H1 (cell line): ENCODE results near the gene TBPL2. TPM values are rescaled to one million over a fixed set of nuclear protein-coding genes. Genes with fewer than 3 reads are reported as not detected.

Experiments
- CTCF ChIA-PET: fragments of 300-600 bp; sonication (Branson Sonifier 250); formaldehyde crosslinking; loops from one replicate; lab custom pipeline; 2021; ENCODE audit not compliant: partially characterized antibody; lab: Charles Lee
- POLR2A ChIA-PET: fragments of 300-600 bp; sonication (Branson Sonifier 250); formaldehyde crosslinking; loops from one replicate; lab custom pipeline; 2021; ENCODE audit warnings: inconsistent platforms; ENCODE audit not compliant: partially characterized antibody; lab: Charles Lee
- DNase-seq, 2 experiments: peaks; one replicate each; pipeline versions ENCODE4 v3.0.0 to v3.0.0-alpha.2; 2010 to 2022; ENCODE audit warnings: low spot score in 2 of 2, low read depth in 1 of 2, mixed read lengths in 1 of 2
- FAIRE-seq: peaks from 2 replicates; lab custom pipeline; 2011; peaks lifted over from hg19 to GRCh38; lab: Jason Lieb, UNC
- H2AFZ ChIP-seq: 2 replicates; pipeline ENCODE4 v1.8.1; 2012; ENCODE audit warnings: low read length, inconsistent platforms
- H2AK5ac ChIP-seq: 2 replicates; pipeline ENCODE4 v1.6.1; 2013; ENCODE audit warnings: low read depth, low read length
- H2BK120ac ChIP-seq: replicated peaks from 2 replicates; pipeline ENCODE3; 2013; ENCODE audit warnings: low read depth, low read length, inconsistent platforms
- H2BK12ac ChIP-seq: 2 replicates; pipeline ENCODE4 v1.6.1; 2013; ENCODE audit warnings: low read depth, low read length
- H2BK15ac ChIP-seq: 2 replicates; pipeline ENCODE4 v1.6.1; 2013; ENCODE audit warnings: low read length
- H2BK20ac ChIP-seq: 2 replicates; pipeline ENCODE4 v1.6.1; 2013; ENCODE audit warnings: low read length
- H2BK5ac ChIP-seq: 2 replicates; pipeline ENCODE4 v1.6.1; 2013; ENCODE audit warnings: low read depth, low read length
- H3K14ac ChIP-seq: 2 replicates; pipeline ENCODE4 v1.6.1; 2013; ENCODE audit warnings: inconsistent platforms; ENCODE audit not compliant: insufficient read length
- H3K18ac ChIP-seq: 2 replicates; pipeline ENCODE4 v1.6.1; 2013; ENCODE audit warnings: low read length; ENCODE audit errors: extremely low read depth
- H3K23ac ChIP-seq: 2 replicates; pipeline ENCODE4 v1.6.1; 2013; ENCODE audit warnings: inconsistent platforms; ENCODE audit not compliant: insufficient read length
- H3K23me2 ChIP-seq: 2 replicates; pipeline ENCODE4 v1.6.1; 2013; ENCODE audit warnings: low read depth, low read length
- H3K27ac ChIP-seq: 2 replicates; pipeline ENCODE4 v1.6.1; 2011; ENCODE audit warnings: low read depth, low read length, inconsistent platforms
- H3K27me3 ChIP-seq, 4 experiments: replicated peaks in 1 of 4; 1 replicate in 1 of 4; 2 replicates in 3 of 4; pipeline versions ENCODE4 v1.6.1 to v1.8.1; 2011 to 2013; ENCODE audit warnings: low read length in 3 of 4, mild to moderate bottlenecking in 3 of 4, inconsistent platforms in 2 of 4, mixed read lengths in 2 of 4, moderate library complexity in 1 of 4; ENCODE audit not compliant: control insufficient read depth in 3 of 4, insufficient read depth in 3 of 4; ENCODE audit errors: extremely low read depth in 1 of 4
- H3K36me3 ChIP-seq, 4 experiments: 2 replicates each; pipeline versions ENCODE4 v1.6.1 to v1.8.1; 2011 to 2013; ENCODE audit warnings: mild to moderate bottlenecking in 4 of 4, low read length in 3 of 4, moderate library complexity in 2 of 4, control low read depth in 1 of 4, inconsistent platforms in 1 of 4; ENCODE audit not compliant: insufficient read depth in 4 of 4, control insufficient read depth in 2 of 4
- H3K4ac ChIP-seq: replicated peaks from 2 replicates; pipeline ENCODE3; 2013; ENCODE audit warnings: low read length, low read depth, mixed read lengths, inconsistent platforms; ENCODE audit not compliant: insufficient read length
- H3K4me1 ChIP-seq, 4 experiments: replicated peaks in 1 of 4; 1 replicate in 1 of 4; 2 replicates in 3 of 4; pipeline versions ENCODE4 v1.6.1 to v1.8.1; 2011 to 2013; ENCODE audit warnings: low read length in 3 of 4, inconsistent platforms in 2 of 4, mixed read lengths in 1 of 4; ENCODE audit not compliant: insufficient read depth in 4 of 4, control insufficient read depth in 3 of 4
- H3K4me2 ChIP-seq, 2 experiments: 2 replicates each; pipeline versions ENCODE4 v1.6.1 to v1.8.1; 2011 to 2013; ENCODE audit warnings: low read depth in 2 of 2, low read length in 2 of 2, control low read depth in 1 of 2, inconsistent platforms in 1 of 2, mild to moderate bottlenecking in 1 of 2; ENCODE audit not compliant: insufficient read depth in 1 of 2
- H3K4me3 ChIP-seq, 4 experiments: fragments of 200-600, 300-600 bp in 1 of 4; sonication (generic), shearing (Covaris generic), sonication (Bioruptor Twin) in 1 of 4; 2 replicates each; pipeline versions ENCODE4 v1.5.1 to v1.8.1; 2011 to 2016; ENCODE audit warnings: low read length in 4 of 4, low read depth in 3 of 4, control low read depth in 2 of 4, inconsistent platforms in 2 of 4, mild to moderate bottlenecking in 2 of 4, mixed read lengths in 1 of 4, moderate library complexity in 1 of 4; ENCODE audit not compliant: insufficient read depth in 2 of 4; ENCODE audit errors: extremely low read depth in 1 of 4
- H3K56ac ChIP-seq: replicated peaks from 2 replicates; pipeline ENCODE3; 2013; ENCODE audit warnings: low read depth, mild to moderate bottlenecking, mixed read lengths, low read length, inconsistent platforms; ENCODE audit not compliant: insufficient read length
- H3K79me1 ChIP-seq: 2 replicates; pipeline ENCODE4 v1.6.1; 2013; ENCODE audit warnings: low read depth, low read length, control low read depth
- H3K79me2 ChIP-seq, 2 experiments: 2 replicates each; pipeline versions ENCODE4 v1.6.1 to v1.8.1; 2012 to 2013; ENCODE audit warnings: low read length in 2 of 2, mild to moderate bottlenecking in 2 of 2, inconsistent platforms in 1 of 2; ENCODE audit not compliant: insufficient read depth in 2 of 2, control insufficient read depth in 1 of 2
- H3K9ac ChIP-seq, 4 experiments: replicated peaks in 1 of 4; 1 replicate in 1 of 4; 2 replicates in 3 of 4; pipeline versions ENCODE4 v1.6.1 to v1.8.1; 2011 to 2013; ENCODE audit warnings: low read depth in 3 of 4, low read length in 3 of 4, control low read depth in 2 of 4, mild to moderate bottlenecking in 2 of 4, moderate library complexity in 2 of 4, inconsistent platforms in 1 of 4; ENCODE audit errors: extremely low read depth in 1 of 4
- H3K9me3 ChIP-seq, 2 experiments: 2 replicates each; pipeline versions ENCODE4 v1.6.1 to v1.8.1; 2012 to 2013; ENCODE audit warnings: mild to moderate bottlenecking in 2 of 2, moderate library complexity in 2 of 2, control low read depth in 1 of 2, inconsistent platforms in 1 of 2, low read depth in 1 of 2, low read length in 1 of 2, mixed read lengths in 1 of 2; ENCODE audit not compliant: insufficient read depth in 2 of 2
- H4K20me1 ChIP-seq, 2 experiments: replicated peaks in 1 of 2; 2 replicates each; pipeline versions ENCODE3 to v1.8.1; 2011 to 2013; ENCODE audit warnings: inconsistent platforms in 2 of 2, low read length in 2 of 2, mild to moderate bottlenecking in 1 of 2; ENCODE audit not compliant: insufficient read depth in 2 of 2, control insufficient read depth in 1 of 2
- H4K5ac ChIP-seq: 2 replicates; pipeline ENCODE4 v1.6.1; 2013; ENCODE audit warnings: low read length, low read depth, mixed read lengths, inconsistent platforms; ENCODE audit not compliant: insufficient read length
- H4K8ac ChIP-seq: 2 replicates; pipeline ENCODE4 v1.8.0; 2013; ENCODE audit warnings: mild to moderate bottlenecking, moderate library complexity, low read length, inconsistent platforms; ENCODE audit not compliant: insufficient read depth; ENCODE audit errors: extremely low read depth
- H4K91ac ChIP-seq: replicated peaks from 2 replicates; pipeline ENCODE3; 2013; ENCODE audit warnings: low read length, mixed read lengths, inconsistent platforms; ENCODE audit not compliant: insufficient read length
- CBX8 ChIP-seq: fragments of 300-800, 300-1000 bp; sonication (generic); IDR thresholded peaks from 2 replicates; pipeline ENCODE4 v1.7.1; 2016; ENCODE audit warnings: low read depth, low read length, borderline replicate concordance
- HDAC2 ChIP-seq, 2 experiments: fragments of 300-600 bp in 1 of 2; sonication (generic) in 1 of 2; IDR thresholded peaks; 2 replicates each; pipeline ENCODE4 v1.6.1; 2011 to 2012; ENCODE audit warnings: low read depth in 2 of 2, low read length in 2 of 2, mild to moderate bottlenecking in 2 of 2, moderate library complexity in 2 of 2, borderline replicate concordance in 1 of 2, inconsistent platforms in 1 of 2
- KDM1A ChIP-seq: fragments of 200-600, 300-600 bp; sonication (generic); IDR thresholded peaks from 2 replicates; pipeline ENCODE4 v1.7.1; 2016; ENCODE audit warnings: mild to moderate bottlenecking, low read length, borderline replicate concordance
- KDM4A ChIP-seq: IDR thresholded peaks from one replicate; pipeline ENCODE4 v1.7.1; 2012; ENCODE audit warnings: low read depth, mild to moderate bottlenecking, moderate library complexity, low read length, inconsistent platforms; ENCODE audit not compliant: severe bottlenecking
- NANOG ChIP-seq: IDR thresholded peaks from 2 replicates; pipeline ENCODE4 v1.6.1; 2011; ENCODE audit warnings: low read length, low read depth, mild to moderate bottlenecking, inconsistent platforms; ENCODE audit not compliant: insufficient read depth, poor library complexity, severe bottlenecking
- POLR2A ChIP-seq, 2 experiments: IDR thresholded peaks; 1 replicate in 1 of 2; 2 replicates in 1 of 2; pipeline ENCODE4 v1.6.1; 2011; ENCODE audit warnings: low read depth in 2 of 2, low read length in 2 of 2, mild to moderate bottlenecking in 2 of 2; ENCODE audit errors: control extremely low read depth in 1 of 2
- RBBP5 ChIP-seq: IDR thresholded peaks from 2 replicates; pipeline ENCODE4 v1.7.1; 2012; ENCODE audit warnings: low read depth, mild to moderate bottlenecking, inconsistent platforms, low read length, moderate library complexity, borderline replicate concordance
- RFX5 ChIP-seq: IDR thresholded peaks from 2 replicates; pipeline ENCODE4 v1.6.1; 2011; ENCODE audit warnings: low read depth, low read length, improper control_type of control experiment, borderline replicate concordance
- RNF2 ChIP-seq: fragments of 200-900, 300-1000 bp; sonication (generic); IDR thresholded peaks from 2 replicates; pipeline ENCODE4 v1.7.1; 2016; ENCODE audit warnings: borderline replicate concordance, low read depth, mild to moderate bottlenecking, antibody characterized with exemption, low read length; ENCODE audit not compliant: poor library complexity, severe bottlenecking; ENCODE audit errors: missing control alignments
- RXRA ChIP-seq: IDR thresholded peaks from 2 replicates; pipeline ENCODE4 v1.6.1; 2011; ENCODE audit warnings: low read depth, mild to moderate bottlenecking, low read length, moderate library complexity; ENCODE audit not compliant: insufficient read depth
- SRF ChIP-seq: IDR thresholded peaks from 2 replicates; pipeline ENCODE4 v1.6.1; 2011; ENCODE audit warnings: mild to moderate bottlenecking, low read depth, low read length, moderate library complexity
- TAF1 ChIP-seq: IDR thresholded peaks from 2 replicates; pipeline ENCODE4 v1.6.1; 2011; ENCODE audit warnings: mild to moderate bottlenecking, low read depth, low read length
- TCF12 ChIP-seq: IDR thresholded peaks from 2 replicates; pipeline ENCODE4 v1.6.1; 2011; ENCODE audit warnings: low read depth, mild to moderate bottlenecking, low read length
- ZNF274 ChIP-seq: IDR thresholded peaks from 2 replicates; pipeline ENCODE4 v1.7.0; 2012; ENCODE audit warnings: low read length, borderline replicate concordance; ENCODE audit errors: extremely low read depth
- WGBS, 2 experiments: shearing (Covaris generic) in 1 of 2; methylation state at CpG; one replicate each; pipeline versions ENCODE4 v1.1.6 to v1.1.7; 2013 to 2015; ENCODE audit warnings: low lambda C conversion rate in 2 of 2, mixed read lengths in 2 of 2, inconsistent platforms in 1 of 2, low coverage in 1 of 2, missing lambda C conversion rate in 1 of 2; ENCODE audit not compliant: insufficient replicate concordance in 2 of 2, insufficient coverage in 1 of 2, insufficient read length in 1 of 2; ENCODE audit errors: extremely low coverage in 1 of 2, missing lambda C conversion rate in 1 of 2; 5-methylcytosine and 5-hydroxymethylcytosine counted together
- polyA plus RNA-seq, 7 experiments: library from polyadenylated mRNA; depleted of rRNA in 3 of 7; stranded (reverse) in 5 of 7; unstranded in 2 of 7; fragments of >200 nt in 5 of 7; fragments of 200-250 nt in 2 of 7; gene quantifications; 1 replicate in 5 of 7; 2 replicates in 1 of 7; 4 replicates in 1 of 7; pipeline versions ENCODE4 v1.2.1 to v1.2.3, GENCODE V29; 2011 to 2013; ENCODE audit warnings: missing spikeins in 2 of 7, mixed read lengths in 2 of 7
- total RNA-seq: library from RNA; stranded (reverse); fragmentation: NEBNext Ultra II Directional; extraction: Animal tissue kit (Norgen Biotek cat#: 25700); gene quantifications from 2 replicates; pipeline ENCODE4 v1.2.1, GENCODE V29; 2021

Gene TBPL2
- total and polyA plus RNA-seq, 2 of the 8 experiments (the other 6 are each of a cell fraction or from before 2014, with no cell fraction given) = 0.03 TPM; not detected in 1

DNA sequence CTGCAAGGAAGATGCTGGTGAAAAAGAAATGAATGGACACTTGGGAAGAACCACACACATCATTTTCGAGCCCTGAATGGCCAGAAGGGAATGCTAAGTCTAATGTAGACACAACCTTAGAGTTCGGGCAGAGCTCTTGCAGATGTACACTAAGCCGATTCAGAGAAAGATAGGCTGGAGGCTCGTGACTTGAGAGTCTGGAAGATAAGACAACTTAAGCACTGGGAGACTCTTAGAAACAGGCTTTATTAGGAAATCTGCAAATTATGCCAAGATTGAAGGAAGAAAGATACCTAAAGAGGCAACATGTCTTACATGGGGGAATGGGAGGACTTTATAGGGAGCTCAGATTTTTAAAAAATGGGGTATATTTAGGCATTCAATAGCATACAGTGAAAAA lies 13.5 kb downstream of the TBPL2 start:
- no peak overlapping the region for H3K4ac ChIP-seq
- no peak overlapping the region for H4K91ac ChIP-seq
- H3K4me2 ChIP-seq = no peak overlapping the region
- H3K14ac ChIP-seq = no peak overlapping the region
- no peak overlapping the region for H3K27ac ChIP-seq
- POLR2A ChIA-PET = interaction anchor here (0.6 to 1.0 kb wide), 2 partner anchors 12 to 155 kb away, joined by 3 read pairs; no protein-coding TSS in a partner anchor
- H2BK12ac ChIP-seq = no peak overlapping the region
- H4K5ac ChIP-seq = no peak overlapping the region
- no peak overlapping the region for H3K4me3 ChIP-seq
- no peak overlapping the region for H2BK120ac ChIP-seq
- H3K4me1 ChIP-seq = peaks cover 0 to 3% (median 0%) of the 10 kb centered on the region in 4 experiments; a peak in 2 of 7 replicates
- H4K20me1 ChIP-seq = no peaks in the 10 kb centered on the region
- DNase-seq = no peak
- H2AK5ac ChIP-seq = no peak overlapping the region
- H3K79me1 ChIP-seq = no peaks in the 10 kb centered on the region
- no peaks in the 10 kb centered on the region for H3K36me3 ChIP-seq
- H3K27me3 ChIP-seq = no peaks in the 10 kb centered on the region
- no peaks in the 10 kb centered on the region for H3K9me3 ChIP-seq
- no peak overlapping the region for H2BK15ac ChIP-seq
- no peak for FAIRE-seq
- H3K9ac ChIP-seq = no peak overlapping the region
- no peak overlapping the region for H3K18ac ChIP-seq
- no peak overlapping the region for H3K56ac ChIP-seq
- CTCF ChIA-PET = interaction anchor here (0.7 to 5.7 kb wide), 6 partner anchors 8 to 295 kb away, joined by 3 to 65 read pairs (median 4); partner anchors contain the start of gene TBPL2
- H3K23me2 ChIP-seq = no peaks in the 10 kb centered on the region
- WGBS, 2 experiments = 88% methylated on average over 4 of the region's 4 CpGs; no CpG with 5 or more reads in 1 of the 2 experiments
- H3K79me2 ChIP-seq = no peaks in the 10 kb centered on the region
- no peak overlapping the region for H3K23ac ChIP-seq
- peak overlapping the region; percentile 4; the same call in 1 of the 2 replicates for H2AFZ ChIP-seq
- H4K8ac ChIP-seq = no peak overlapping the region
- H2BK5ac ChIP-seq = no peak overlapping the region
- H2BK20ac ChIP-seq = no peak overlapping the region
- TF ChIP-seq RXRA = no peak
- no peak for TF ChIP-seq SRF
- no peak for TF ChIP-seq POLR2A (IDR thresholded peaks at IDR 0.05; ENCODE audit: control extremely low read depth in 1 of 2, low read depth in 2 of 2, low read length in 2 of 2)
- TF ChIP-seq ZNF274 = no peak
- no peak for TF ChIP-seq CBX8
- TF ChIP-seq RNF2 = no peak
- TF ChIP-seq NANOG = no peak
- TF ChIP-seq KDM1A = no peak
- no peak for TF ChIP-seq RBBP5
- TF ChIP-seq HDAC2 (IDR thresholded peaks at IDR 0.05; ENCODE audit: borderline replicate concordance in 1 of 2, low read depth in 2 of 2, low read length in 2 of 2) = no peak
- no peak for TF ChIP-seq TCF12
- no peak for TF ChIP-seq KDM4A
- no peak for TF ChIP-seq RFX5
- TF ChIP-seq TAF1 = no peak
